ENCODE results near the gene COPS3. TPM values are rescaled to one million over a fixed set of nuclear protein-coding genes. Genes with fewer than 3 reads are reported as not detected.

Gene COPS3
- total RNA-seq, 6 experiments from 2014 or later = 82.3 to 93.7 (median 86.7) TPM

- DNase-seq = no peak
- Mint-ChIP-seq H3K27ac (no peak overlapping the region), H3K4me1 (ENCODE audit: low read depth) (peaks cover 41% of the 10 kb centered on the region), H3K4me3 (no peak overlapping the region), H3K27me3 (ENCODE audit: insufficient read depth) (peaks cover 13% of the 10 kb centered on the region), H3K9me3 (no peaks in the 10 kb centered on the region), H3K36me3 (ENCODE audit: low read depth) (peaks cover 5% of the 10 kb centered on the region)
- no peak for TF ChIP-seq CTCF (IDR thresholded peaks at IDR 0.05)
These were observed 79.8 kb downstream of the COPS3 start for GRCh38 chr17:17201271-17201670.

GRCh38 chr17:17200831-17201230, 80.2 kb downstream of the COPS3 start:
- no peaks in the 10 kb centered on the region for H3K9me3 Mint-ChIP-seq
- no peak for DNase-seq
- H3K27me3 Mint-ChIP-seq (ENCODE audit: insufficient read depth) = peaks cover 13% of the 10 kb centered on the region
- H3K36me3 Mint-ChIP-seq (ENCODE audit: low read depth) = peaks cover 5% of the 10 kb centered on the region
- no peak overlapping the region for H3K4me3 Mint-ChIP-seq
- no peak for TF ChIP-seq CTCF (IDR thresholded peaks at IDR 0.05)
- no peak overlapping the region for H3K27ac Mint-ChIP-seq
- peaks cover 41% of the 10 kb centered on the region for H3K4me1 Mint-ChIP-seq (ENCODE audit: low read depth)

GRCh38 chr17:17200311-17200710, 80.7 kb downstream of the COPS3 start:
- Mint-ChIP-seq H3K27me3 (ENCODE audit: insufficient read depth) (peaks cover 10% of the 10 kb centered on the region), H3K4me1 (ENCODE audit: low read depth) (peaks cover 36% of the 10 kb centered on the region), H3K9me3 (no peaks in the 10 kb centered on the region), H3K36me3 (ENCODE audit: low read depth) (peaks cover 5% of the 10 kb centered on the region), H3K27ac (no peak overlapping the region), H3K4me3 (no peak overlapping the region; the same call in 1 of the 2 replicates)
- no peak for DNase-seq
- no peak for TF ChIP-seq CTCF (IDR thresholded peaks at IDR 0.05)

- DNase-seq = no peak
- Mint-ChIP-seq H3K36me3 (ENCODE audit: low read depth) (peaks cover 5% of the 10 kb centered on the region), H3K27me3 (ENCODE audit: insufficient read depth) (peaks cover 7% of the 10 kb centered on the region), H3K27ac (no peak overlapping the region; the same call in 1 of the 2 replicates), H3K4me3 (no peak overlapping the region), H3K9me3 (no peaks in the 10 kb centered on the region), H3K4me1 (ENCODE audit: low read depth) (peaks cover 23% of the 10 kb centered on the region)
- no peak for TF ChIP-seq CTCF (IDR thresholded peaks at IDR 0.05)
These were observed 82.8 kb downstream of the COPS3 start for GRCh38 chr17:17198281-17198680.

GRCh38 chr17:17196776-17197175, 84.3 kb downstream of the COPS3 start:
- Mint-ChIP-seq H3K4me3 (no peak overlapping the region), H3K36me3 (ENCODE audit: low read depth) (no peaks in the 10 kb centered on the region), H3K27ac (no peak overlapping the region), H3K4me1 (ENCODE audit: low read depth) (peaks cover 27% of the 10 kb centered on the region), H3K9me3 (no peaks in the 10 kb centered on the region), H3K27me3 (ENCODE audit: insufficient read depth) (peaks cover 10% of the 10 kb centered on the region)
- no peak for DNase-seq
- TF ChIP-seq CTCF (IDR thresholded peaks at IDR 0.05) = no peak

Other genes with a start within 250 kb of the COPS3 start
- 100 to 1,000 TPM; 350 to 409 (median 372) TPM for gene MPRIP, start 238.8 kb downstream of the COPS3 start, total RNA-seq (2021; fragmentation: NEBNext Ultra II Directional; extraction: Animal tissue kit (Norgen Biotek cat#: 25700))
- 1 to 10 TPM; 1.7 to 3.6 (median 2.3) TPM for gene PLD6, start 74.9 kb downstream of the COPS3 start, total RNA-seq (2021; fragmentation: NEBNext Ultra II Directional; extraction: Animal tissue kit (Norgen Biotek cat#: 25700))
- gene FLCN, start 44.1 kb downstream of the COPS3 start, total RNA-seq (2021; fragmentation: NEBNext Ultra II Directional; extraction: Animal tissue kit (Norgen Biotek cat#: 25700)) = 10 to 100 TPM; 15.8 to 19.2 (median 17.3) TPM
- gene NT5M, start 22.1 kb upstream of the COPS3 start, total RNA-seq (2021; fragmentation: NEBNext Ultra II Directional; extraction: Animal tissue kit (Norgen Biotek cat#: 25700)) = under 1 TPM; 0.20 to 0.83 (median 0.60) TPM
- gene MED9, start 195.8 kb upstream of the COPS3 start, total RNA-seq (2021; fragmentation: NEBNext Ultra II Directional; extraction: Animal tissue kit (Norgen Biotek cat#: 25700)) = 1 to 10 TPM; 7.0 to 9.0 (median 7.9) TPM
- gene RASD1, start 215.1 kb upstream of the COPS3 start, total RNA-seq (2021; fragmentation: NEBNext Ultra II Directional; extraction: Animal tissue kit (Norgen Biotek cat#: 25700)) = 1 to 10 TPM in 1 of 6 experiments, under 1 TPM in 5; 0.17 to 1.1 (median 0.43) TPM